Measurements from ENCODE around the gene DISC1. TPM values are rescaled to one million over a fixed set of nuclear protein-coding genes. Genes with fewer than 3 reads are reported as not detected.

The DISC1 gene
- total and polyA plus RNA-seq, 2 of the 13 experiments (the other 11 are each of a cell fraction or from before 2014, with no cell fraction given), result 4.2 to 4.6 TPM

GRCh38 chr1:231660198-231660597 is 33.6 kb downstream of the DISC1 start (continued):
- TF ChIP-seq, protein P1, sequence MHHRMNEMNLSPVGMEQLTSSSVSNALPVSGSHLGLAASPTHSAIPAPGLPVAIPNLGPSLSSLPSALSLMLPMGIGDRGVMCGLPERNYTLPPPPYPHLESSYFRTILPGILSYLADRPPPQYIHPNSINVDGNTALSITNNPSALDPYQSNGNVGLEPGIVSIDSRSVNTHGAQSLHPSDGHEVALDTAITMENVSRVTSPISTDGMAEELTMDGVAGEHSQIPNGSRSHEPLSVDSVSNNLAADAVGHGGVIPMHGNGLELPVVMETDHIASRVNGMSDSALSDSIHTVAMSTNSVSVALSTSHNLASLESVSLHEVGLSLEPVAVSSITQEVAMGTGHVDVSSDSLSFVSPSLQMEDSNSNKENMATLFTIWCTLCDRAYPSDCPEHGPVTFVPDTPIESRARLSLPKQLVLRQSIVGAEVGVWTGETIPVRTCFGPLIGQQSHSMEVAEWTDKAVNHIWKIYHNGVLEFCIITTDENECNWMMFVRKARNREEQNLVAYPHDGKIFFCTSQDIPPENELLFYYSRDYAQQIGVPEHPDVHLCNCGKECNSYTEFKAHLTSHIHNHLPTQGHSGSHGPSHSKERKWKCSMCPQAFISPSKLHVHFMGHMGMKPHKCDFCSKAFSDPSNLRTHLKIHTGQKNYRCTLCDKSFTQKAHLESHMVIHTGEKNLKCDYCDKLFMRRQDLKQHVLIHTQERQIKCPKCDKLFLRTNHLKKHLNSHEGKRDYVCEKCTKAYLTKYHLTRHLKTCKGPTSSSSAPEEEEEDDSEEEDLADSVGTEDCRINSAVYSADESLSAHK (CRISPR knock-in tag; IDR thresholded peaks at IDR 0.05; ENCODE audit: borderline replicate concordance), result no peak
- TF ChIP-seq, protein P2, sequence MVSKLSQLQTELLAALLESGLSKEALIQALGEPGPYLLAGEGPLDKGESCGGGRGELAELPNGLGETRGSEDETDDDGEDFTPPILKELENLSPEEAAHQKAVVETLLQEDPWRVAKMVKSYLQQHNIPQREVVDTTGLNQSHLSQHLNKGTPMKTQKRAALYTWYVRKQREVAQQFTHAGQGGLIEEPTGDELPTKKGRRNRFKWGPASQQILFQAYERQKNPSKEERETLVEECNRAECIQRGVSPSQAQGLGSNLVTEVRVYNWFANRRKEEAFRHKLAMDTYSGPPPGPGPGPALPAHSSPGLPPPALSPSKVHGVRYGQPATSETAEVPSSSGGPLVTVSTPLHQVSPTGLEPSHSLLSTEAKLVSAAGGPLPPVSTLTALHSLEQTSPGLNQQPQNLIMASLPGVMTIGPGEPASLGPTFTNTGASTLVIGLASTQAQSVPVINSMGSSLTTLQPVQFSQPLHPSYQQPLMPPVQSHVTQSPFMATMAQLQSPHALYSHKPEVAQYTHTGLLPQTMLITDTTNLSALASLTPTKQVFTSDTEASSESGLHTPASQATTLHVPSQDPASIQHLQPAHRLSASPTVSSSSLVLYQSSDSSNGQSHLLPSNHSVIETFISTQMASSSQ (IDR thresholded peaks at IDR 0.05; ENCODE audit: low read depth), result no peak
- TF ChIP-seq, protein P2 (CRISPR knock-in tag; IDR thresholded peaks at IDR 0.05; ENCODE audit: borderline replicate concordance), result no peak
- TF ChIP-seq, protein P3, sequence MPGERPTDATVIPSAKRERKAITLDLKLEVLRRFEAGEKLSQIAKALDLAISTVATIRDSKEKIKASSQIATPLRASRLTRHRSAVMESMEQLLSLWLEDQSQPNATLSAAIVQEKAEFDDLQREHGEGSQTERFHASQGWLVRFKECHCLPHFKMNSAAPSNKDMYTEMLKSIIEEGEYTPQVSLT (CRISPR knock-in tag; IDR thresholded peaks at IDR 0.05; ENCODE audit: borderline replicate concordance, low read depth), result no peak
- TF ChIP-seq, protein P4, sequence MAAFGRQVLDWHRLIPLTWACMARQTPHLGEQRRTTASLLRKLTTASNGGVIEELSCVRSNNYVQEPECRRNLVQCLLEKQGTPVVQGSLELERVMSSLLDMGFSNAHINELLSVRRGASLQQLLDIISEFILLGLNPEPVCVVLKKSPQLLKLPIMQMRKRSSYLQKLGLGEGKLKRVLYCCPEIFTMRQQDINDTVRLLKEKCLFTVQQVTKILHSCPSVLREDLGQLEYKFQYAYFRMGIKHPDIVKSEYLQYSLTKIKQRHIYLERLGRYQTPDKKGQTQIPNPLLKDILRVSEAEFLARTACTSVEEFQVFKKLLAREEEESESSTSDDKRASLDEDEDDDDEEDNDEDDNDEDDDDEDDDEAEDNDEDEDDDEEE (CRISPR knock-in tag; IDR thresholded peaks at IDR 0.05), result no peak
- TF ChIP-seq, protein P5, sequence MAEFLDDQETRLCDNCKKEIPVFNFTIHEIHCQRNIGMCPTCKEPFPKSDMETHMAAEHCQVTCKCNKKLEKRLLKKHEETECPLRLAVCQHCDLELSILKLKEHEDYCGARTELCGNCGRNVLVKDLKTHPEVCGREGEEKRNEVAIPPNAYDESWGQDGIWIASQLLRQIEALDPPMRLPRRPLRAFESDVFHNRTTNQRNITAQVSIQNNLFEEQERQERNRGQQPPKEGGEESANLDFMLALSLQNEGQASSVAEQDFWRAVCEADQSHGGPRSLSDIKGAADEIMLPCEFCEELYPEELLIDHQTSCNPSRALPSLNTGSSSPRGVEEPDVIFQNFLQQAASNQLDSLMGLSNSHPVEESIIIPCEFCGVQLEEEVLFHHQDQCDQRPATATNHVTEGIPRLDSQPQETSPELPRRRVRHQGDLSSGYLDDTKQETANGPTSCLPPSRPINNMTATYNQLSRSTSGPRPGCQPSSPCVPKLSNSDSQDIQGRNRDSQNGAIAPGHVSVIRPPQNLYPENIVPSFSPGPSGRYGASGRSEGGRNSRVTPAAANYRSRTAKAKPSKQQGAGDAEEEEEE (CRISPR knock-in tag; IDR thresholded peaks at IDR 0.05; ENCODE audit: borderline replicate concordance), result no peak
- TF ChIP-seq ZNF30 (CRISPR knock-in tag; IDR thresholded peaks at IDR 0.05) (no peak), CCDC6 (CRISPR knock-in tag; IDR thresholded peaks at IDR 0.05) (no peak), ZBTB1 (CRISPR knock-in tag; IDR thresholded peaks at IDR 0.05; ENCODE audit: borderline replicate concordance) (no peak), ZBTB7B (CRISPR knock-in tag; IDR thresholded peaks at IDR 0.05) (no peak), ASH2L (IDR thresholded peaks at IDR 0.05; ENCODE audit: insufficient read length, low read depth, low read length) (no peak), AHDC1 (CRISPR knock-in tag; IDR thresholded peaks at IDR 0.05; ENCODE audit: borderline replicate concordance) (no peak), ZNF567 (CRISPR knock-in tag; IDR thresholded peaks at IDR 0.05; ENCODE audit: borderline replicate concordance) (no peak)
